ENCODE data around the gene PIK3R4.

PIK3R4 gene

DNA sequence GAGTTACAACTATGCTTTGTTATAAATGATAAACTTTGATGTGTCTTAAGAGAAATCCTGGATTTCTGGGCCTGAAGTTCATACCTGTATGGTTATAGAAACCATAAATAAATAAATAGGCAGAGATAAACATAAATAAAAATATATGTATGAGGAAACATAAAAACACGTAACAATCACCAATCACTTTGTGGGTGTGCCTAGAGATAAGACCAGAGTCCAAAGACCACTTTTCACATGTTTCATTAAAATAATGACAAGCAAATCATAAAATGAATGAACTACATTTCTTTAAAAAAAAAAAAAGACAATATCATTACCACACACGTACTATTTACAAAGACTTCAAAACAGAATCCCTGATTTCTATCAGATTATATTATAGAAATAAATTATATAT lies 14.1 kb downstream of the PIK3R4 start:
- no peak overlapping the region for H3K4me3 ChIP-seq (ENCODE audit: low read length)
- TF ChIP-seq, protein P1, sequence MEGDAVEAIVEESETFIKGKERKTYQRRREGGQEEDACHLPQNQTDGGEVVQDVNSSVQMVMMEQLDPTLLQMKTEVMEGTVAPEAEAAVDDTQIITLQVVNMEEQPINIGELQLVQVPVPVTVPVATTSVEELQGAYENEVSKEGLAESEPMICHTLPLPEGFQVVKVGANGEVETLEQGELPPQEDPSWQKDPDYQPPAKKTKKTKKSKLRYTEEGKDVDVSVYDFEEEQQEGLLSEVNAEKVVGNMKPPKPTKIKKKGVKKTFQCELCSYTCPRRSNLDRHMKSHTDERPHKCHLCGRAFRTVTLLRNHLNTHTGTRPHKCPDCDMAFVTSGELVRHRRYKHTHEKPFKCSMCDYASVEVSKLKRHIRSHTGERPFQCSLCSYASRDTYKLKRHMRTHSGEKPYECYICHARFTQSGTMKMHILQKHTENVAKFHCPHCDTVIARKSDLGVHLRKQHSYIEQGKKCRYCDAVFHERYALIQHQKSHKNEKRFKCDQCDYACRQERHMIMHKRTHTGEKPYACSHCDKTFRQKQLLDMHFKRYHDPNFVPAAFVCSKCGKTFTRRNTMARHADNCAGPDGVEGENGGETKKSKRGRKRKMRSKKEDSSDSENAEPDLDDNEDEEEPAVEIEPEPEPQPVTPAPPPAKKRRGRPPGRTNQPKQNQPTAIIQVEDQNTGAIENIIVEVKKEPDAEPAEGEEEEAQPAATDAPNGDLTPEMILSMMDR (conservative IDR thresholded peaks at IDR 0.05; ENCODE audit: low read length), result no peak
- DNase-seq (ENCODE audit: low read depth), result no peak

DNA sequence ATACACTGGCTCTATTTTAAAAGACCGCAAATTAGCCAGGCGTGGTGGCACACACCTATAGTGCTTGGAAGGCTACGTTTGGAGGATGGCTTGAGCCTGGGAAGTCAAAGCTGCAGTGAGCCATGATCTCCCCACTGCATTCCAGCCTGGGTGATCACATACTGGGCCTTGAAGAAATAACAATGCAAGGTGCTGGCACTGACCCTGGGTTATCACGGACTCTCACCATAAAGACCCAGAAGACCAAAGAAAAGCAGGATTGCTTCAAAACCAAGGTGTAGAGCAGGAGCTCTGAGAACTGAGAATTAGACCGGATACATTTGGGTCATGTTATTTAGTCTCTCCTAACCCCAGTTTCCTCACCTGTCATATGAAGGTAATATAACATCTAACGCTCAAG lies 14.8 kb downstream of the PIK3R4 start:
- TF ChIP-seq, protein P1 (conservative IDR thresholded peaks at IDR 0.05; ENCODE audit: low read length), result no peak
- no peak for DNase-seq (ENCODE audit: low read depth)
- H3K4me3 ChIP-seq (ENCODE audit: low read length), result no peak overlapping the region

DNA sequence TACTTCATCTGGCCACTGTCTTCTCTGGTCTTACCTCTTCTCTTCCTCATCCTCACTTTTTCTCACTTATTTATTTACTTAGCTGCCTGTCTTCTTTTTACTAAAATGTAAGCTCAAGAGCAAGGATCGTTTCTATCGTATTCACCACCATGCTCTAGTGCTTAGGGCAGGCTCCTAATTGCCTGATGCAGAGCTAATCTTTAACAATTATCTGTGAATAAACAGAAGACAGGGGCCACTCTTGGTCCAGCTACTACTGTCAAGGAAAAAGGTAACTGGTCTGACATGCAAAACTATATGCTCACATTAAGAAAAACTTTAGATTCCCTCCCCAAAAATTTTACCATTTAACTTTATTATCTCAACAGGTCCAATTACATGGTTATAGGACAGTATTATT lies 17.5 kb downstream of the PIK3R4 start:
- no peak for DNase-seq (ENCODE audit: low read depth)
- no peak overlapping the region for H3K4me3 ChIP-seq (ENCODE audit: low read length)
- TF ChIP-seq, protein P1 (conservative IDR thresholded peaks at IDR 0.05; ENCODE audit: low read length), result no peak

DNA sequence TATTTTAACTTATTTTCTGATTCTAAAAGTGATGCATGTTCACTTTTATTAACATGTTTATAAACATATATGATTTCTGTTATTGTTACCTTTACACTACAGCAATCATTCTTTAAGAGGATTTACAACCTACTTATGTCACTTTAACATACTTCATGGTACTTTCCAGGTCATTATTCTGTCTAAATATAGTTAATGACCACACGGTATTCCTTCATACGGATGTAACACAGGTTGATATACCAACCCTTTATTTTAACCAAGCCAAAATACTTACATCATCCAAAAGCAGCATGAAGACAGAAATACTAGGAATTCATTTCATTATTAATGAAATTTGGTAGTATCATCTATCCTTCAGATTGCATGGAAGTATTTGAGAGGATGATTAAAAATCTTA lies 18.6 kb downstream of the PIK3R4 start:
- H3K4me3 ChIP-seq (ENCODE audit: low read length), result no peak overlapping the region
- TF ChIP-seq, protein P1 (conservative IDR thresholded peaks at IDR 0.05; ENCODE audit: low read length), result no peak
- no peak for DNase-seq (ENCODE audit: low read depth)

DNA sequence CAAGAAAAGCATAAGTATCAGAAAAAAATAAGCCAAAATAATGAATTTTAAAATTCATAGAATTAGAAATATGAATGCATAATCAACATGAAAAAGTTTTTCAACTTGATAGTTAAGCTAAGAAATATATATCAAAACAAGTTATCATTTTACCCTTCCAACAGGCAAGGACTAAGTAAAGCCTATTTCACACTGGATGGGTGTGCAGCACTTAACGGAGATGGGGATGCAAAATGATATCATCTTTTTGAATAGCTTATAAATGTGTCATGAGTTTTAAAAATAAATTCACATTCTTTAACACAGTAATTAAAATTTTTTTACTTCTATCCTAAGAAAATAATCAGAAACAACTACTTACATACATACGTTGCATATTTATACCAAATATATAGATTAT lies 20.9 kb downstream of the PIK3R4 start:
- TF ChIP-seq, protein P1 (conservative IDR thresholded peaks at IDR 0.05; ENCODE audit: low read length), result no peak
- peak; percentile 26 for DNase-seq (ENCODE audit: low read depth)
- no peak overlapping the region for H3K4me3 ChIP-seq (ENCODE audit: low read length)

DNA sequence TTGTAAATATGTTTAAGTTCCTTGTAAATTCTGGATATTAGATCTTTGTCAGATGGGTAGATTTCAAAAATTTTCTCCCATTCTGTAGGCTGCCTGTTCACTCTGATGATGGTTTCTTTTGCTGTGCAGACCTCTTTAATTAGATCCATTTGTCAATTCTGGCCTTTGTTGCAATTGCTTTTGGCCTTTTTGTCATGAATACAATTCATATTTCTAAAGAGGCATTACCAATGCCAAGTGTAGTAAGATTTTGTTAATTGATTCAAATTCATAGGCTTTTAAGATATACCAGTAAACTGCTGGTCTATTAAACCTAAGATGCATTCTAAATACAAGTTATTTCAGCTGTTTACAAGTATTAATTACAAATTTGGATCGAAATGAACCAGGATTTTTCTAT lies 31.0 kb downstream of the PIK3R4 start:
- TF ChIP-seq, protein P1 (conservative IDR thresholded peaks at IDR 0.05; ENCODE audit: low read length), result no peak
- no peak overlapping the region for H3K4me3 ChIP-seq (ENCODE audit: low read length)
- DNase-seq (ENCODE audit: low read depth), result peak; percentile 15

DNA sequence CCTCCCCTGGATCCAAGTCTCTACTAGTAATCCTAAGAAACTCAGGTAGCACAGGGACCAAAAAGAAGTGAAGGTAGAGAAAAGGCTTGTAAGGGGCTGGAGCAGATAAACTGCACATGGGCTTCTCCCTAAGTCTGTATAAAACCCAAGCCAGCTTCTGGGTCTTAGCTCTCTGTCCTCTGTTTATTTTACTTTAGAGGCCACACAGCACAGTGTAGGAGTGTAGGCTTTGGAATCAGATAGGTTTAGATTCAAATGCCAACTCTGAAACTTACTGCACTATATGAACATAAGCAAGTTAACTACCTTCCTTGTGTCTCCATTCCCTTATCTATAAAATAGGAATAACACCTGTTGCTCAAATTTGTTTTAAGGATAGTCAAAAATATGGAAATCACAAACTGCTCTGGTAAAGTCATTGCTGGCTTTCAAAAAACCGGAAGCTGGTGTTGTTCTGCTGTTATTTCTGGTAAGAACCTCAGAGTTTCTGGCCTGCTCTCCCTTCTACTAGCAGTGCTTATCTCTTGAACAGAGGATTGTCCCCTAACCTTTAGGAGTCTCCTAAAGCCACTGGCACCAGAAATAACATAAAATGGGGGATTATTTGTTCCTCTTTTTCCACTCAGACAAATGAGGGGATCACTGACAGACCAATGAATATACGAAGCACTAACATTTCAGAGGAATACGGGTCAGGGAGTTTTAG lies 33.8 kb downstream of the PIK3R4 start:
- DNase-seq (ENCODE audit: low read depth), result no peak
- TF ChIP-seq, protein P1 (conservative IDR thresholded peaks at IDR 0.05; ENCODE audit: low read length), result no peak
- H3K4me3 ChIP-seq (ENCODE audit: low read length), result no peak overlapping the region

Data from AG10803 (cell line).